Activated gamma-delta T cell (primary cell): ENCODE results near the gene KLF11.
"Not testable (repeated sequence)": the region's sequence is repeated elsewhere in the genome, so short reads cannot be mapped to it uniquely, and the experiment has no call there.

Experiments used
- DNase-seq: peaks from one replicate; lab custom pipeline; 2025; lab: John Stamatoyannopoulos, UW

Gene KLF11

GRCh38 chr2:10026940-10027569 lies 16.3 kb upstream of the KLF11 start:
- no peak for DNase-seq

- DNase-seq, result no peak
Observed at GRCh38 chr2:10027660-10028330, 15.6 kb upstream of the KLF11 start.

- no peak for DNase-seq
Observed at GRCh38 chr2:10028407-10028987, 14.9 kb upstream of the KLF11 start.

GRCh38 chr2:10028988-10029874 lies 14.1 kb upstream of the KLF11 start:
- DNase-seq, result peak; percentile 21

- DNase-seq, result no peak
Observed at GRCh38 chr2:10029875-10030223, 13.5 kb upstream of the KLF11 start.

GRCh38 chr2:10030311-10030736 lies 13.0 kb upstream of the KLF11 start:
- no peak for DNase-seq

GRCh38 chr2:10030798-10031197 lies 12.6 kb upstream of the KLF11 start:
- not testable (repeated sequence) for DNase-seq

- no peak for DNase-seq
Observed at GRCh38 chr2:10031886-10032745, 11.2 kb upstream of the KLF11 start.

GRCh38 chr2:10032746-10033105 lies 10.6 kb upstream of the KLF11 start:
- no peak for DNase-seq

GRCh38 chr2:10033251-10034006 lies 9.9 kb upstream of the KLF11 start:
- no peak for DNase-seq

- no peak for DNase-seq
Observed at GRCh38 chr2:10034333-10035052, 8.9 kb upstream of the KLF11 start.

GRCh38 chr2:10035053-10035422 lies 8.3 kb upstream of the KLF11 start:
- no peak for DNase-seq

GRCh38 chr2:10035633-10036032 lies 7.7 kb upstream of the KLF11 start:
- no peak for DNase-seq

GRCh38 chr2:10036095-10036884 lies 7.1 kb upstream of the KLF11 start:
- no peak for DNase-seq

- DNase-seq, result no peak
Observed at GRCh38 chr2:10038123-10038522, 5.2 kb upstream of the KLF11 start.

GRCh38 chr2:10038716-10039115 lies 4.6 kb upstream of the KLF11 start:
- no peak for DNase-seq

GRCh38 chr2:10039658-10040410 lies 3.5 kb upstream of the KLF11 start:
- no peak for DNase-seq

GRCh38 chr2:10041711-10042110 lies 1.6 kb upstream of the KLF11 start:
- no peak for DNase-seq
